SW480 (cell line): Measurements from ENCODE around the gene TMC7.
A peak's percentile ranks its signal among the peaks of the same experiment; 100 is the strongest.
"Not testable (repeated sequence)": the region's sequence is repeated elsewhere in the genome, so short reads cannot be mapped to it uniquely, and the experiment has no call there.

Source experiments
- DNase-seq: peaks from one replicate; pipeline ENCODE4 v3.0.0-alpha.2; 2016; ENCODE audit warnings: low spot score

Gene TMC7

GRCh38 chr16:18979936-18980335, 3.8 kb upstream of the TMC7 start:
- DNase-seq: no peak

- no peak for DNase-seq
These were observed 786 bp downstream of the TMC7 start for GRCh38 chr16:18984435-18985005.

GRCh38 chr16:18985256-18985655, 1.5 kb downstream of the TMC7 start:
- not testable (repeated sequence) for DNase-seq

GRCh38 chr16:18991731-18992130, 8.0 kb downstream of the TMC7 start:
- DNase-seq: not testable (repeated sequence)

GRCh38 chr16:18993531-18993930, 9.8 kb downstream of the TMC7 start:
- DNase-seq: not testable (repeated sequence)

GRCh38 chr16:18994181-18994580, 10.4 kb downstream of the TMC7 start:
- DNase-seq: not testable (repeated sequence)

- DNase-seq: not testable (repeated sequence)
These were observed 11.7 kb downstream of the TMC7 start for GRCh38 chr16:18995406-18995805.

- DNase-seq: peak; percentile 63
These were observed 12.8 kb downstream of the TMC7 start for GRCh38 chr16:18996536-18996935.

GRCh38 chr16:18997001-18997400, 13.3 kb downstream of the TMC7 start:
- not testable (repeated sequence) for DNase-seq

- DNase-seq: no peak
These were observed 15.3 kb downstream of the TMC7 start for GRCh38 chr16:18999045-18999393.

GRCh38 chr16:19001788-19002187, 18.1 kb downstream of the TMC7 start:
- DNase-seq: peak; percentile 92

- peak; percentile 61 for DNase-seq
These were observed 20.2 kb downstream of the TMC7 start for GRCh38 chr16:19003935-19004334.

GRCh38 chr16:19005561-19006445, 22.1 kb downstream of the TMC7 start:
- DNase-seq: peak; percentile 99

GRCh38 chr16:19006446-19007315, 22.9 kb downstream of the TMC7 start:
- no peak for DNase-seq

GRCh38 chr16:19008245-19009169, 24.8 kb downstream of the TMC7 start:
- peak; percentile 26 for DNase-seq

GRCh38 chr16:19011169-19011731, 27.5 kb downstream of the TMC7 start:
- DNase-seq: no peak

- DNase-seq: no peak
These were observed 30.7 kb downstream of the TMC7 start for GRCh38 chr16:19014461-19014860.

GRCh38 chr16:19017179-19017578, 33.4 kb downstream of the TMC7 start:
- DNase-seq: no peak

- no peak for DNase-seq
These were observed 37.0 kb downstream of the TMC7 start for GRCh38 chr16:19020689-19021088.

- no peak for DNase-seq
These were observed 38.0 kb downstream of the TMC7 start for GRCh38 chr16:19021747-19022146.

- no peak for DNase-seq
These were observed 43.7 kb downstream of the TMC7 start for GRCh38 chr16:19027416-19027815.
